GM23338 (cell line): Measurements from ENCODE around the gene TUBA3E. TPM values are rescaled to one million over a fixed set of nuclear protein-coding genes. Genes with fewer than 3 reads are reported as not detected.

Experiments
- ATAC-seq: fragments of 200-7000 bp; cut with Tn5 transposase; 3 replicates; pipeline ENCODE4 v1.9.1; 2020
- DNase-seq: peaks from one replicate; pipeline ENCODE4 v3.0.0-alpha.2; 2015; ENCODE audit warnings: low spot score
- H2AFZ ChIP-seq: fragments of 200-600 bp; sonication (generic); 2 replicates; pipeline ENCODE4 v1.8.0; 2016; ENCODE audit warnings: antibody characterized with exemption, mild to moderate bottlenecking, moderate library complexity
- H3F3A ChIP-seq: fragments of 200-600 bp; sonication (generic); replicated peaks from 2 replicates; pipeline ENCODE4 v1.8.0; 2017; ENCODE audit warnings: antibody characterized with exemption, mixed run types, low read depth
- H3K27ac ChIP-seq: fragments of 200-600 bp; sonication (generic); 2 replicates; pipeline ENCODE4 v1.6.1; 2016; ENCODE audit warnings: low read depth
- H3K27me3 ChIP-seq: fragments of 200-600 bp; sonication (generic); 2 replicates; pipeline ENCODE4 v1.8.0; 2016; ENCODE audit warnings: mild to moderate bottlenecking, mixed run types, moderate library complexity; ENCODE audit not compliant: insufficient read depth
- H3K36me3 ChIP-seq: fragments of 200-600 bp; sonication (generic); 2 replicates; pipeline ENCODE4 v1.8.0; 2016; ENCODE audit warnings: mild to moderate bottlenecking; ENCODE audit not compliant: insufficient read depth
- H3K4me1 ChIP-seq: fragments of 200-600 bp; sonication (generic); 2 replicates; pipeline ENCODE4 v1.8.0; 2016; ENCODE audit warnings: mild to moderate bottlenecking, moderate library complexity; ENCODE audit not compliant: insufficient read depth
- H3K4me2 ChIP-seq: fragments of 200-600 bp; sonication (generic); 2 replicates; pipeline ENCODE4 v1.7.1; 2017; ENCODE audit warnings: mixed run types
- H3K4me3 ChIP-seq: fragments of 200-600 bp; sonication (generic); 2 replicates; pipeline ENCODE4 v1.6.1; 2016; ENCODE audit warnings: mixed run types
- H3K79me2 ChIP-seq: fragments of 200-600 bp; sonication (generic); replicated peaks from 2 replicates; pipeline ENCODE4 v1.8.0; 2017; ENCODE audit warnings: mild to moderate bottlenecking; ENCODE audit not compliant: insufficient read depth
- H3K9me2 ChIP-seq: fragments of 200-600 bp; sonication (generic); 2 replicates; pipeline ENCODE4 v1.8.0; 2017; ENCODE audit not compliant: insufficient read depth
- H4K20me1 ChIP-seq: fragments of 200-600 bp; sonication (generic); replicated peaks from 2 replicates; pipeline ENCODE4 v1.8.0; 2017; ENCODE audit warnings: mild to moderate bottlenecking; ENCODE audit not compliant: insufficient read depth
- H3K27ac Mint-ChIP-seq: 2 replicates; pipeline ENCODE4 v1.8.0; 2020; ENCODE audit warnings: inconsistent platforms, mild to moderate bottlenecking, moderate library complexity, mixed read lengths
- H3K27me3 Mint-ChIP-seq: 3 replicates; pipeline ENCODE4 v1.8.0; 2022; ENCODE audit warnings: low read depth, mild to moderate bottlenecking, moderate library complexity, mixed read lengths, inconsistent platforms; ENCODE audit not compliant: insufficient read depth, poor library complexity
- H3K36me3 Mint-ChIP-seq: 3 replicates; pipeline ENCODE4 v1.8.0; 2021; ENCODE audit warnings: low read depth, mild to moderate bottlenecking, inconsistent platforms, moderate library complexity, mixed read lengths
- H3K4me1 Mint-ChIP-seq: 3 replicates; pipeline ENCODE4 v1.8.0; 2020; ENCODE audit warnings: mild to moderate bottlenecking, inconsistent platforms, mixed read lengths
- H3K4me3 Mint-ChIP-seq: 3 replicates; pipeline ENCODE4 v1.8.0; 2021; ENCODE audit warnings: moderate library complexity, mild to moderate bottlenecking, inconsistent platforms, mixed read lengths
- H3K9me3 Mint-ChIP-seq: 3 replicates; pipeline ENCODE4 v1.8.0; 2020; ENCODE audit warnings: moderate library complexity, mild to moderate bottlenecking, inconsistent platforms, mixed read lengths
- EZH2 ChIP-seq: fragments of 200-600 bp; sonication (generic); IDR thresholded peaks from one replicate; pipeline ENCODE4 v1.8.0; 2017; ENCODE audit warnings: antibody characterized with exemption, mild to moderate bottlenecking, low read depth; ENCODE audit not compliant: unreplicated experiment
- EZH2phosphoT487 ChIP-seq: fragments of 200-600 bp; sonication (generic); IDR thresholded peaks from one replicate; pipeline ENCODE4 v1.8.1; 2018; ENCODE audit warnings: antibody characterized with exemption; ENCODE audit not compliant: unreplicated experiment
- JUNB ChIP-seq: IDR thresholded peaks from one replicate; pipeline ENCODE4 v1.6.1; 2016; ENCODE audit warnings: antibody characterized with exemption; ENCODE audit not compliant: unreplicated experiment
- POLR2AphosphoS5 ChIP-seq: IDR thresholded peaks from 2 replicates; pipeline ENCODE4 v1.6.1; 2016; ENCODE audit warnings: antibody characterized with exemption, low read depth
- STAT1 ChIP-seq: IDR thresholded peaks from one replicate; pipeline ENCODE4 v1.6.1; 2016; ENCODE audit warnings: antibody characterized with exemption; ENCODE audit not compliant: unreplicated experiment
- ZNF114 ChIP-seq: fragments of 250-450 bp; sonication (Bioruptor Pico); IDR thresholded peaks from 2 replicates; pipeline ENCODE4 v1.5.0; 2020; ENCODE audit warnings: mild to moderate bottlenecking, moderate library complexity
- polyA plus RNA-seq: library from polyadenylated mRNA; unstranded; fragments of >200 nt; fragmentation: Nextera tagmentation; extraction: Ambion mirVana; gene quantifications from 2 replicates; pipeline ENCODE4 v1.2.1, GENCODE V29; 2016
- total RNA-seq: library from RNA; depleted of rRNA; stranded (reverse); fragments of >200 nt; shearing (Covaris generic); gene quantifications from 2 replicates; pipeline ENCODE4 v1.2.3, GENCODE V29; 2014
- TF ChIP-seq, protein P1 (sequence below): IDR thresholded peaks from 2 replicates; pipeline ENCODE4 v1.6.1; 2016; ENCODE audit warnings: antibody characterized with exemption

Gene TUBA3E
- total and polyA plus RNA-seq, 2 experiments from 2014 or later = 0.21 to 0.31 TPM

DNA sequence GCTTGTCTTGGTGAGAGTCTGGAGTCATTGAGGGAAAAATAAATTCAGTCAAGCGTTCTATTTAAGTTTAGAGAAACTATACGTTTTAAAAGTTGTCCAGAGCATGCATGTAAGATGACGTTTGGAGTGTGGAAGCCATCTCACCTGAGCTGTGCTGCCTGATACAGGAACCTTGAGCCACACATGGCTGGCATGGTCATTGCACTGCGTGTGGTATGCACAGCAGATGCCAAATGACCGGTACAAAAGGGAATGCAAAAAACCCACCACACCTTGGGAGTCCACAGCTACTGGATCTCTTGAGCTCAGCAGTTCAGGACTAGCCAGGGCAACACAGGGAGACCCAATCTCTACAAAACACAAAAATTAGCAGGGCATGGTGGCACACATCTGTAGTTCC lies 11.8 kb downstream of the TUBA3E start:
- Mint-ChIP-seq H3K27ac (no peak overlapping the region), H3K36me3 (peaks cover 3% of the 10 kb centered on the region), H3K9me3 (no peaks in the 10 kb centered on the region), H3K27me3 (peaks cover 5% of the 10 kb centered on the region), H3K4me1 (peaks cover 10% of the 10 kb centered on the region; the same call in 2 of the 3 replicates), H3K4me3 (no peak overlapping the region)
- no peak overlapping the region for H3K4me2 ChIP-seq
- H3K27me3 ChIP-seq = no peaks in the 10 kb centered on the region
- no peak overlapping the region for H2AFZ ChIP-seq
- no peak overlapping the region for H3K4me3 ChIP-seq
- H3K36me3 ChIP-seq = no peaks in the 10 kb centered on the region
- no peaks in the 10 kb centered on the region for H3K9me2 ChIP-seq
- no peak for ATAC-seq
- TF ChIP-seq, protein P1, sequence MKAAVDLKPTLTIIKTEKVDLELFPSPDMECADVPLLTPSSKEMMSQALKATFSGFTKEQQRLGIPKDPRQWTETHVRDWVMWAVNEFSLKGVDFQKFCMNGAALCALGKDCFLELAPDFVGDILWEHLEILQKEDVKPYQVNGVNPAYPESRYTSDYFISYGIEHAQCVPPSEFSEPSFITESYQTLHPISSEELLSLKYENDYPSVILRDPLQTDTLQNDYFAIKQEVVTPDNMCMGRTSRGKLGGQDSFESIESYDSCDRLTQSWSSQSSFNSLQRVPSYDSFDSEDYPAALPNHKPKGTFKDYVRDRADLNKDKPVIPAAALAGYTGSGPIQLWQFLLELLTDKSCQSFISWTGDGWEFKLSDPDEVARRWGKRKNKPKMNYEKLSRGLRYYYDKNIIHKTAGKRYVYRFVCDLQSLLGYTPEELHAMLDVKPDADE = no peak
- TF ChIP-seq EZH2 = no peak
- no peak for TF ChIP-seq STAT1
- no peak for TF ChIP-seq POLR2AphosphoS5
- no peak for TF ChIP-seq ZNF114
- 0 out of 2 replicates have a peak, but pooled peaks cover 2% of the 10 kb centered on the region for H3K79me2 ChIP-seq
- H3K27ac ChIP-seq = no peak overlapping the region
- H3F3A ChIP-seq = no peaks in the 10 kb centered on the region
- H3K4me1 ChIP-seq = no peaks in the 10 kb centered on the region
- no peaks in the 10 kb centered on the region for H4K20me1 ChIP-seq
- DNase-seq = no peak

DNA sequence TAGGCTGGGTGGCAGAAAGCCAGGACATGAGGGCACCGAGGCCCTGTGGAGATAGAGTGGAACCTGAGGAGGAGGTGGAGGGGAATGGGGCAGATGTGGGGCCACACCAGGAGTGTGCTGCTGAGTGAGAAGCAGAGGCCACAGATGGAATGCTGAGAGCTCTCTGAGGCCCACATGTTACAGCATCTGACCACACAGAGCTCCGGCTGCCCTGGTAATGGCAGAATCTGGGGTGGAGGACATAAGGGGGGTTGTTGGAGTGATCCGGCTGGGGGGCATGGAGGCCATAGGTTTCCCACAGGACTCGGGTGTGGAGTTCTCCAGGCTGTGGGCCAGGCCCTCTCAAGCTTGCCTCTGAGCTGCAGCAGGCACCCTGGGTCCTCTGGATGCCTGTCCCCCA lies 12.3 kb downstream of the TUBA3E start:
- Histone ChIP-seq H3K36me3 (no peaks in the 10 kb centered on the region), H3K4me2 (no peak overlapping the region), H3K4me3 (no peak overlapping the region), H3K79me2 (peaks cover 7% of the 10 kb centered on the region), H3F3A (no peaks in the 10 kb centered on the region), H3K4me1 (no peaks in the 10 kb centered on the region), H2AFZ (no peak overlapping the region), H3K27me3 (no peaks in the 10 kb centered on the region), H3K27ac (no peak overlapping the region), H4K20me1 (no peaks in the 10 kb centered on the region), H3K9me2 (no peaks in the 10 kb centered on the region)
- peaks cover 7% of the 10 kb centered on the region for H3K27me3 Mint-ChIP-seq
- H3K27ac Mint-ChIP-seq = no peak overlapping the region
- no peaks in the 10 kb centered on the region for H3K9me3 Mint-ChIP-seq
- no peak for ATAC-seq
- H3K4me3 Mint-ChIP-seq = no peak overlapping the region
- DNase-seq = no peak
- H3K4me1 Mint-ChIP-seq = peaks cover 10% of the 10 kb centered on the region; the same call in 2 of the 3 replicates
- TF ChIP-seq JUNB (no peak), EZH2phosphoT487 (no peak)
- peaks cover 5% of the 10 kb centered on the region for H3K36me3 Mint-ChIP-seq

DNA sequence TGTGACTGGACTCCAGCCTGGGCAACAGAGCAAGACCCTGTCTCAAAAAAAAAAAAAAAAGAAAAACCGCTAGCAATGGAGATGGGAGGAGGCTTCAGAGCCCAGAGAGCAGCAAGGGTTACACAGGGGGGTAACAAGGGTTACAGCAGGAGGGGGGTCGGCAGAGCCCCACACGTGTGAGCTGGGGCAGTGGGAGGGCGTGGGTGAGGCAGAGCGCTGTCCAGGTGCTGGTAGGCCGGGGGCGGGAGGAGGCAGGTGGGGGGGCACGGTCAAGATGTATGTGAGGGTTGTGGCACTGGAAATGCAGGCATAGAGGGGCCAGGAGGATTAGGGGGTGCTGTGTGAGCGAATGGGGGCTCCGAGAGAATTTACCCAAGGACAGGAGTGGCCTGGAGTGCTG lies 12.8 kb downstream of the TUBA3E start:
- Mint-ChIP-seq H3K4me3 (no peak overlapping the region), H3K27ac (no peak overlapping the region), H3K27me3 (peaks cover 9% of the 10 kb centered on the region), H3K9me3 (no peaks in the 10 kb centered on the region), H3K4me1 (peaks cover 10% of the 10 kb centered on the region; the same call in 2 of the 3 replicates), H3K36me3 (peaks cover 7% of the 10 kb centered on the region)
- ATAC-seq (no peak), DNase-seq (no peak)
- H3K27ac ChIP-seq = no peak overlapping the region
- peaks cover 11% of the 10 kb centered on the region for H3K79me2 ChIP-seq
- TF ChIP-seq ZNF114 = no peak
- TF ChIP-seq EZH2phosphoT487 = no peak
- no peak for TF ChIP-seq POLR2AphosphoS5
- peaks cover under 1% of the 10 kb centered on the region; the same call in 1 of the 2 replicates for H3K4me1 ChIP-seq
- H3K4me3 ChIP-seq = no peak overlapping the region
- H4K20me1 ChIP-seq = no peaks in the 10 kb centered on the region
- no peaks in the 10 kb centered on the region for H3K9me2 ChIP-seq
- no peaks in the 10 kb centered on the region for H3K36me3 ChIP-seq
- no peaks in the 10 kb centered on the region for H3F3A ChIP-seq
- H3K4me2 ChIP-seq = no peak overlapping the region
- H2AFZ ChIP-seq = no peak overlapping the region
- H3K27me3 ChIP-seq = no peaks in the 10 kb centered on the region
